Endometrium (tissue), 2 donors: ENCODE data around the gene FZR1.

ENCODE experiments used
- FAIRE-seq: peaks from 2 replicates; lab custom pipeline; 2012; peaks lifted over from hg19 to GRCh38; lab: Jason Lieb, UNC
- donor health status: control.
- donor health status: control.

The FZR1 gene

DNA sequence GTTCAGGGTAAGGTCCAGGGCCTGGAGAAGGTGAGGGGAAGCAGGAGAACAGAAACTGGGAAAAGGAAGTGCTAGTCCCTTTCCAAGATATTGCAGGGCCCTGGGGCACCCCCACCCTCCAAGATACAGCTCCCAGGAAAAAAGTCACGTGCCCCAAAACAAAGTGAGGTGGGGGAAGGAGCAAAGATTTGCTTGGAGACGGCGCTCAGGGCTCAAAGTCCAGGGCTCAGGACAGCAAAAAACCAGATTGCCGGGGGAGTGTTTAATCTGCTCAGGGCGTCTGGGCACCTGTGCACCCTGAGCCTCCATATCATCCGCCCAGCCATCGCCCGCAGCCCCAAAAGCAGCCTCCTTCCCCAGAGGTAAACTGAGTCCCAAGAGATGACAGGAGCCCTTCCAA, 32.1 kb upstream of the FZR1 start:
- no peak for FAIRE-seq

DNA sequence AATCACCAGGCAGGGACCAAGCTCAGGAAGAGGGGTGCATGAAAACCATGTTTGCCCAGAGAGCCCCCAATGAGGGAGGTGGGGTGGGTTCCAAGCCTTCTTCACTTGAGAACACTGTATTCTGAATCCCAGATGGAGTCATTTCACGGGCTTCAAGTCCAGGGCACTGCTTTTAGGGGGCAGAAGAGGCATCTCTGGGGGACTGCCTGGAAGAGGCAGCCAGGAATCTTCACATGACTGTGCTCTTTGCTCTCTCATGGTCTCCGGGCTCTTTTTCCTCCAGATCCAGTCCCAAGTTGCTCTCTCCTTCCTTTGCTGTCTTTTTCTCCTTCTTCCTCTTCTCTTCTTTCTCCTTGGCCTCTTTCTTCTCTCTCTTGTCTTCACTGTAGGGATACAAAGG, 31.5 kb upstream of the FZR1 start:
- FAIRE-seq: no peak

DNA sequence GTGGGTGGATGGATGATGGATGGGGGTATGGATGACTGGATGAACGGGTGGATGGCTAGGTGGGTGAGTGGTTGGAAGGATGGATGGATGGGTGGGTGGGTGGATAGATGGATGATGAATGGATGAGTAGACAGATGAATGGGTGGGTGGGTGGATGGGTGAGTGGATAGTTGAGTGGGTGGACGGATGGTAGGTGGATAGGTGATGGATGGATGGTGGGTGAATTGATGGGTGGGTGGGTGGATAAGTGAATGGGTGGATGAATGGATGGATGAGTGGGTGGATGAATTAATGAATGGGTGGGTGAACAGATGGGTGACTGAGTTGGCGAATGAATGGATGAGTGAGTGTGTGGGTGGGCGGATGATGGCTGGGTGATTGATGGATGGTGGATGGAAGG, 30.7 kb upstream of the FZR1 start:
- FAIRE-seq: no peak

DNA sequence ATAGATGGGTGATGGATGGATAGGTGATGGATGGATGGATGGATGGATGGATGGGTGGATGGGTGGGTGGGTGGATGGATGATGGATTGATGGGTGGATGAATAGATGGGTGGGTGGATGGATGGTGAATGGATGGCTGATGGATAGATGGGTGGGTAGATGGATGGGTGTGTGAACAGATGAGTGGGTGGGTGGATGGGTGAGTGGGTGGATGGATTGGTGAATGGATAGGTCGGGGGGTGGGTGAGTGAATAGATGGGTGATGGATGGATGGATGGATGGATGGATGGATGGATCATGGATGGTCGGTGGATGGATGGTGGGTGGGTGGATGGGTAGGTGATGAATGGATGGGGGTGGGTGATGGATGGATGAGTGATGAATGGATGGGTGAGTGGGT, 29.3 kb upstream of the FZR1 start:
- FAIRE-seq: no peak

- FAIRE-seq: no peak
Observed at GRCh38 chr19:3477506-3477905, 28.6 kb upstream of the FZR1 start.

DNA sequence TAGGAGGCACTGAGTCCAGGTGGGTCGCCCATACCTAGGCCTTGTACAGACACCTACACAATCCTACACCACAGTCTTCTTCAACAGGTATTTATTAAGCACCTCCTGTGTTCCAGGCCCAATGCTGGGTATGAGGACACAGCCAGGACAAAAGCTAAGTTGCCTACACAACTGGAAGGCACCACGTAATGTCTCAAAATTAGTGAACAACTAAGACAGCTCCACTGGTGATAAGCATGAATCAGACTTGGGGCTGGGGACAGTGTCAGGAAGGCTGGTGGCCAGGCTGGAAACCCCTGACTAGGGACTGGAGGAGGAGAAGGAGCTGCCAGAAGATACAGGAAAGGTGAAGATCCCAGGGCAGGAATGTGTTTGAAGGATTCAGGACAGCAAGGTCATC, 28.2 kb upstream of the FZR1 start:
- no peak for FAIRE-seq

DNA sequence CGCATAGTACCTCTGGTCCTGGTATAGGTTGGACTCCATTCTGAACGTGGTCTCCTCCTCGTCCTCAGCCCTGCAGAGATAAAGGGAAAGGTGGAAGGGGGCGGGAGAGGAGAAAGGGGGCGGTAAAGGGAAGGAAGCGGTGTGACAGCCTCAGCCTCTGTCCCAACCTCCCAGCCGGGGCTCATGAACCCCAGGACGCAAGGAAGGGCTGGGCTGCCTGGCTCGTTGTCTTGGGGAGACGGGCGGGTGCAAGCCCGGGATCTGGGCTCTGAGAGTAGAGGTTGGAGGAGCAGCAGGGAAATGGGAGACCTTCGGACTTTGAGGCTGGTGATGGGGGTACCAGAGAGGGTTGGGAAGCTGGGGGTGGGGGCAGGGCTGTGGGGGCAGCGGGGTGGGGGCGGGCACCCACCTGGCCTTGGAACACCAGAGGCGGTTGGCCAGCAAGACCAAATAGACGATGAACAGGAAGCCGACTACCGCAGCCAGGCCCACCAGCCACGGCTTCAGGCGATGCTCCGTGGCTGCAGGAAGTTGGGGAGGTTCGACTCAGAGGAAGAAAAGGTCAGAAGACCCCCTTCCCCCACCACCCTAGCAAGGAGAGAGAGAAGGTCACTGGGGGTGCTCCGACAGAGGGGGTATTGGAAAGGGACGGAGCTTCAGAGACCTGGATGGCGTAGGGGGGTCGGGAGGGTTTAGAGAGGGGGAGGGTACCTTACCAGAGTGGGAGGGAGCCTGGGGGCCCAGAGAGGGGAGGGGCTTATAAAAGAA, 27.5 kb upstream of the FZR1 start:
- no peak for FAIRE-seq

GRCh38 chr19:3479177-3479833, 26.8 kb upstream of the FZR1 start:
- FAIRE-seq: no peak

GRCh38 chr19:3479834-3480215, 26.3 kb upstream of the FZR1 start:
- FAIRE-seq: no peak

DNA sequence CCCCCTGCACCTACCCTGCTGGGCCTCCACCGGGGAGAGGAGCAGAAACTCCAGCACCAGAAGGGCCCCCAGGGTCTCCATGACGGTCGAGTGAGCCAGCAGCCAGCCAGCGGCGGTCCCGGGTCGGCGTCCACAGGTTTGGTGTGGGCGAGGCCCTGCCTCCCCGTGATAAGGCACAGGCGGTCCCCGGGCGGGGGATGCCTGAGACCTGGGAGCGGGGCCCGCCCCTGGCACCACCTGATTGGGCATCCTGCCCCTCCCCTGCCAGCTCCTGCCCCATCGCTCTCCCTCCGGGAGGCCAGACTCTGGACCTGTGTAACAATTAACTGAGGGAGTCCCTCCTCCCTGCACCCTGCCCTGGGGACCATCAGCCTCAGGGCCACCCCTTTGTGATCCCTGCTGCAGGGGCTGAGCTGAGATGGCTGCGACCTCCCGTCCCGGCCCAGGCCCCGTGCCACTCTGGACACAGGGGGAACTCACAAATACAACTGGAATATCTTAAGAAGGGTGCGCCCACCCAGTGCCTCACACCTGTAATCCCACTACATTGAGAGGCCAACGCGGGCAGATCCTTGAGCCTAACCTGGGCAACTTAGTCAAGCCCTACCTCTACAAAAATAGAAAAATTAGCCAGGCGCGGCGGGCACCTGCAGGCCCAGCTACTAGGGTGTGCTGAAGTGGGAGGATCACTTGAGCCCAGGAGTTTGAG, 25.6 kb upstream of the FZR1 start, which contains the start of gene SMIM24:
Gene SMIM24 (minus strand): TSS at position 143 of the 709 bp plus-strand sequence. CDS start 62 bp downstream, at position 81.
- FAIRE-seq: no peak

GRCh38 chr19:3481241-3482090, 24.6 kb upstream of the FZR1 start:
- no peak for FAIRE-seq

GRCh38 chr19:3482507-3483225, 23.4 kb upstream of the FZR1 start:
- FAIRE-seq: no peak

- no peak for FAIRE-seq
Observed at GRCh38 chr19:3483226-3483628, 22.9 kb upstream of the FZR1 start, which contains the start of gene SMIM44. TSS of gene SMIM44 (minus strand) at chr19:3483441. CDS start at chr19:3483403, 38 bp downstream.

DNA sequence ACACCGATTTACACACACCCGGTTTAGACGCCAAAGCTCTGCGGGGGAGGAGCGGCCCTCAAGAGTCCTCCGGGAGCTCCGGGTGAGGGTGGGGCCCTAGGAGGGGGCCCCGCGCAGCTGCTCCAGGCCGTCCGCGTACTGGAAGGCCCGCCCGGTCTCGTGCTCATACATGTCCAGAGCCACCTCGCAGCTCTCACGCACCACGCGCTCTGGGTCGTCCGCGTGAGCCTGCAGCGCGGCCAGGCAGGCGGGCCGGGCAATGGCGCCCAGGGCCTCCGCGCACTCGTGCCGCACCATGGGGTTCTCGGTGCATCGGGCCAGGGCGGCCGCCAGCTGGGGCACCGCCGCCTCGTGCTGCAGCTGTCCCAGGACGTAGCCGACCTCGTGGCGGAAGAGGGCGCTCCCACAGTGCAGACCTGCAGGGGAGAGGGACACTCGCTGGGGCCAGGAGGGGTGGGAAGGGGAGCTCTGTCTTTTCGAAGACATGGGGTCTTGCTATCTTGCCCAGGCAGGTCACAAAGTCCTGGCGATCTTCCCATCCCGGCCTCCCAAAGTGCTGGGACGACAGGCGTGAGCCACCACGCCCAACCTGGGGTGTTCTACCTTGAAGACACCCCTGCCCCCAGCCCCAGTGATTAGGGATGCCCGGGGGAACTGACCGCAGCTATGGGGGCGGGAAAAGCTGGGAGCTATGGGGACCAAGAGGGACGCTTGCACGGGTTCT, 14.6 kb upstream of the FZR1 start:
- FAIRE-seq: no peak

- FAIRE-seq: no peak
Observed at GRCh38 chr19:3492131-3492839, 13.8 kb upstream of the FZR1 start.

- FAIRE-seq: no peak
Observed at GRCh38 chr19:3492919-3493318, 13.2 kb upstream of the FZR1 start.

- FAIRE-seq: no peak
Observed at GRCh38 chr19:3493651-3494050, 12.5 kb upstream of the FZR1 start.

- no peak for FAIRE-seq
Observed at GRCh38 chr19:3494051-3494450, 12.1 kb upstream of the FZR1 start.

GRCh38 chr19:3494559-3494958, 11.6 kb upstream of the FZR1 start:
- no peak for FAIRE-seq
